HL-60/S4 (cell line): ENCODE measurements around the gene RARRES1.

ENCODE experiments used
- in situ Hi-C: fragments of 300-500 bp; cut with MboI; formaldehyde crosslinking; loops from 2 replicates; pipeline ENCODE4 v1.14.3; 2022; ENCODE audit warnings: low sequenced_read_pairs

The RARRES1 gene

GRCh38 chr3:158766364-158766763, 34.1 kb upstream of the RARRES1 start:
- in situ Hi-C loops: no loop called here

- in situ Hi-C loops: no loop called here
Observed at GRCh38 chr3:158765518-158766205, 33.4 kb upstream of the RARRES1 start.

GRCh38 chr3:158763421-158763820, 31.2 kb upstream of the RARRES1 start:
- in situ Hi-C loops: no loop called here

- in situ Hi-C loops: no loop called here
Observed at GRCh38 chr3:158762701-158763100, 30.4 kb upstream of the RARRES1 start.

GRCh38 chr3:158761350-158761749, 29.1 kb upstream of the RARRES1 start:
- in situ Hi-C loops: no loop called here

- in situ Hi-C loops: no loop called here
Observed at GRCh38 chr3:158755421-158755820, 23.2 kb upstream of the RARRES1 start.

GRCh38 chr3:158753854-158754253, 21.6 kb upstream of the RARRES1 start:
- in situ Hi-C loops: no loop called here

GRCh38 chr3:158751316-158751715, 19.1 kb upstream of the RARRES1 start:
- in situ Hi-C loops: no loop called here

GRCh38 chr3:158750016-158750415, 17.8 kb upstream of the RARRES1 start:
- in situ Hi-C loops: no loop called here

- in situ Hi-C loops: no loop called here
Observed at GRCh38 chr3:158749526-158749925, 17.3 kb upstream of the RARRES1 start.

- in situ Hi-C loops: no loop called here
Observed at GRCh38 chr3:158748237-158748828, 16.1 kb upstream of the RARRES1 start.

- in situ Hi-C loops: no loop called here
Observed at GRCh38 chr3:158747417-158747816, 15.2 kb upstream of the RARRES1 start.

GRCh38 chr3:158745551-158745950, 13.3 kb upstream of the RARRES1 start:
- in situ Hi-C loops: no loop called here

- in situ Hi-C loops: no loop called here
Observed at GRCh38 chr3:158744567-158745288, 12.5 kb upstream of the RARRES1 start.

GRCh38 chr3:158743664-158744566, 11.7 kb upstream of the RARRES1 start:
- in situ Hi-C loops: no loop called here

GRCh38 chr3:158742871-158743663, 10.8 kb upstream of the RARRES1 start:
- in situ Hi-C loops: no loop called here

- in situ Hi-C loops: no loop called here
Observed at GRCh38 chr3:158739661-158740060, 7.4 kb upstream of the RARRES1 start.

GRCh38 chr3:158739078-158739477, 6.8 kb upstream of the RARRES1 start:
- in situ Hi-C loops: no loop called here

GRCh38 chr3:158738653-158739052, 6.4 kb upstream of the RARRES1 start:
- in situ Hi-C loops: no loop called here

GRCh38 chr3:158737976-158738615, 5.8 kb upstream of the RARRES1 start:
- in situ Hi-C loops: no loop called here
